ENCODE results near the gene PRR29.
"Not testable (repeated sequence)": the region's sequence is repeated elsewhere in the genome, so short reads cannot be mapped to it uniquely, and the experiment has no call there.

The PRR29 gene

DNA sequence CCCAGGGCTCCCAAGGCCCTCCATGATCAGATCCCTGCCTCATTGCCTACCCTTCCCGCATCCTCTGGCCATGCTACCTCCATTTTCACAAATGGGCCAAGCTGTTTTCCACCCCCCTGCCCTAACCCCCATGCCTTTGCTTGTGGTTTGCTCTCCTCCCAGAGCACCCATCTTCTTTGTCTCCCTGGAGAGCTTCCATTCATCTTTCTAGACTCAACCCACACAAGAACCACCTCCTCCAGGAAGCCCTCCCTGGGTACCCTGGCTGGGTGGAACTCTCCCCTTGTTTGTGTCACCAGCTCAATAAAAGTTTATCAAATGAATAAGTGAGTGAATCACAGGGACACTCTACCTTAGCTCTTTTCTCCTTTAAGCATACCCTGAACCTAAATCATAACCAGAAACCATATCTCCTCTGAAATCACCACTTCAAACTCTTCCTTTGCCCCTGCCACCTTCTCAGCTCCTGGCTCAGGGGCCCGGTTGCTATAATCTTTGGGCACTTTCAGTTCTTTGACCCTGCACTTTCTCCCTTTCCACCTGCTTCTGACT is 22.5 kb upstream of the PRR29 start:
- no peak for DNase-seq

DNA sequence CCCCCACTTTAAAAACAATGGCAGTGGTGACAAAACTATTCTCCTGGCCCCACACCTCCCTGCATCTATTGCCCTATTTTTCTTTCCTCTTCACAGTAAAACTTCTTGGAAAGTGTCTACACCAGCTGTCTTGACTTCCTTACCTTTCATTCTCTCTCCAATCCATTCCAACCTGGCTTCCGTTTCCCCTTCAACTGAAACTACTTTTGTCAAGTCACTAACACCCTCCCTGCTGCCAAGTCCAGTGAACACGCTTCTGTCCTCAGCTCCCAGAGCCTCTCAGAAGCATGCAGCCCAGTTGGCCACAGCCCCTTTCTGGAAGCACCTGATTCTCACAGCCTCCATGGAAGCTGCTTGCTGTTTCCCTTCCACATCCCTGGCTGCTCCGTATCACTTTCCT is 21.4 kb upstream of the PRR29 start:
- DNase-seq, result no peak

DNA sequence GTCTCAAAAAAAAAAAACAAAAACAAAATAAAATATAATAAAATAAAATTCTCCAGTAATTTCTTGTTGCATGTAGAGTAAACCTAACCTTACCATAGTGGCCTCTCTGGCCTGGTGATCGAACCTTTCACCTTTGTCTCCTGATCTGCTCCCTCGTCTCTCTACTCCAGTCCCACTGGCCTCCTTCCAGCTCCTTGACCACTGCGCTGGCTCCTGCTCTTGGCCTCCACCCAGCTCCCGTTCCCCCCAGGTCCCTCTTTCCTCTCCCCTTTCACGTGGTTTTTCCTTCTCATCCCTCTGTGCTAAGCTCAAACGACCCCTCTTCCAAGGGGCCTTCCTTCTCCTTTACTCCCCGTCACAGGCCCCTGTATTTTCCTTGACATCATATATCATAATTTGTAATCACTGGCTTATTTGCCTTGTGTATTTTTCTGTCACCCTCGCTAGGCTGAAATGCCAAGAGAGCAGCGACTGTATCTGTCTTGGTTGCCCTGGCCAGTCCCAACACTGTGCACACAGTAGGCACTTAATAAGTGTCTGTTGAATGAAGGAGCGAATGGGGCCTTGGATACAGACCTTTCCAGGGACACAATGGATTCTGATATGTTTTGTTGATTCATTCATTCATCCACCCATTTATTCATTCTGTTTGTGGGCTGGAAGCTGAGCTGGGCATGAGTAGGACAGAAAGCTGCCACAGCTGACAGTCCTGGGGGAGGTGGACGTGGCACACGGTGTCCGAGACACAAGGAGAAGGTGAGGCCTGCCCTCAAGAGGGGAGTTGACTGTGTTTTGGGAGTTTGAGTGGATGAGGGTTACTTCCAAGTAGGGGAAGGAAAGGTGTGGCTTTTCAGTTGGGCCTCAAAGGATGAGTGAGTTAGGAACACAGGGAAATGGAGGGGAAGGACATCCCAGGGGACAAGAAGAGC is 19.6 kb upstream of the PRR29 start:
- no peak for DNase-seq

DNA sequence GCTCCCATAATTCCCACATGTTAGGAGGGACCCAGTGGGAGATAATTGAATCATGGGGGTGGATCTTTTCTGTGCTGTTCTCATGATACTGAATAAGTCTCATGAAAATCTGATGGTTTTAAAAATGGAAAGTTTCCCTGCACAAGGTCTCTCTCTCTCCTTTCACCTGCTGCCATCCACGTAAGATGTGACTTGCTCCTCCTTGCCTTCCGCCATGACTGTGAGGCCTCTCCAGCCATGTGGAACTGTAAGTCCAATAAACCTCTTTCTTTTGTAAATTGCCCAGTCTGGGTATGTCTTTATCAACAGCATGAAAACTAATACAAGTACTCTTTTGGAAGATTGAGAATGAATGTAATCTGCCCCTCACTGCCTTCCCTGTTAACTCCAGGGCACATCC is 15.5 kb upstream of the PRR29 start:
- DNase-seq, result not testable (repeated sequence)

DNA sequence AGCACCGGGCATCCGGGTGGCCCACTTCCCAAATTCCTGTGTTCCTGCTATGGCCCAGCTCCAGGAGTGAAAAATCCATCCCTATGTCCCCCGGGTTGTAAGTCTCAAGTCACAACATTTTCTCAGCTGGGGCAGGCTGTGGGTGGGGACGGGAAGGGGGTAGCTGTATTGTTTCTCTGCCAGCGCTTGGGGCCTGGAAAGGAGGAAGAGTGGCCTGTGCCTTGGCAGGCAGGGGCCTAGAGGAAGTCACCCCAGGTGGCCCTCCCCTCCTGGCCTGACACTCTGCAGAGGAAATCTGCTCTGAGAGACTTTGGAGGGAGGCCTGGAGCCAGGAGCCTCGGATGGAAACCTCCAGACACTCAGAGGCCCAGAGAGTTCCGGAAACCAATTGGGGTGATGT is 14.8 kb upstream of the PRR29 start:
- DNase-seq, result no peak

GRCh38 chr17:63984236-63984635 is 13.9 kb upstream of the PRR29 start:
- no peak for DNase-seq

GRCh38 chr17:63984651-63985386 is 13.3 kb upstream of the PRR29 start:
- DNase-seq, result peak; percentile 55

DNA sequence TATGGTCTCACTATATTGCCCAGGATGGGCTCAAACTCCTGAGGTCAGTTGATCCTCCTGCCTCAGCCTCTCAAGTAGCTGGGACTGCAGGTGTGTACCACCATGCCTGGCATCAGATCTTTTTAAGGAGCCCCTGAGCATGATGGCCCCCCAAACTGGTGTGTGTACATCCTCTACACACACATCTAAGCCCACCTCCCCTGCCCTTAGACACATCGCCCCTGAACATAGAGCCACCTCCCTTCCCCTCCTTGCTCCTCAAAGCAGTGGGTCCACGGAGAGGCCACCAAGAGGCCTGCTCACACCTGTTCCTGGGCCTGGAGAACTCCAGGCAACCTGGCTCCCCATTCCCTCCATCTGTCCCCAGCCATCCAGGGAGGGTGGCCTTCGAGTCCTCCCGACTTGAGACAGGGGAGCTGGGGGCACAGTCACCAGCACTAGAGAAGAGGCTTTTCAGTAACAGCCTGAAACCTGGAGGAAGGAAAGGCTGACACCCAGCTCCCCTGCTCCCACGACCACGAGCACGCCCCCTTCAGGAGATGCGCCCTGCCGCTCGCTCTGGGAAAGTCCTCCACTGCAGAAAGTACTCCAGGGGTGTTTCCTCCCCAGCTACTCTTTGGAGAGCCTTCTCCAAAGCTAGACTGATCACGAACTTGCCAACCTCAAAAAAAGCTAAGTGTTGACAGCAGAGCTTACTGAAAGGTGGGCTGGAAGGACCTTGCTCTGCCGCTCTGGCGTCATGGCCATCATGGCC is 12.6 kb upstream of the PRR29 start:
- DNase-seq, result no peak

DNA sequence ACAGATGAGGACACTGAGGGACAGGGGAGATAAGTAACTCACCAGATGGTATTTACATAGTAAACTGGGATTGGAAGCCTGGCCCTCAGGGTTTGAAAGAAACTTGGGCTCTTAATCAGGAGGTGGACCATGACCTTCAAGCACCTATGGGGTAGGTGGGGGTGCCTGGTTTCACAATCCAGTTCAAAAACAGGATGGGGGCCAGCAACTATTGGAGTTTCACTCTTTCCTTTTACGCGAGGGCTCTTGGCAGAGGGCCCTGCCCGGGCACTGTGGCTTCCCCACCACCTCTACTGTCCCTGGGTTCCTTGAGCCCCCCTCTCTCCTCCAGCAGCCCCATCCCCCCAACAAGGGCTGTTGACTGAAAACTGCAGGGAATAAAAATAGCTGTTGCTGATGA is 11.3 kb upstream of the PRR29 start:
- DNase-seq, result no peak

DNA sequence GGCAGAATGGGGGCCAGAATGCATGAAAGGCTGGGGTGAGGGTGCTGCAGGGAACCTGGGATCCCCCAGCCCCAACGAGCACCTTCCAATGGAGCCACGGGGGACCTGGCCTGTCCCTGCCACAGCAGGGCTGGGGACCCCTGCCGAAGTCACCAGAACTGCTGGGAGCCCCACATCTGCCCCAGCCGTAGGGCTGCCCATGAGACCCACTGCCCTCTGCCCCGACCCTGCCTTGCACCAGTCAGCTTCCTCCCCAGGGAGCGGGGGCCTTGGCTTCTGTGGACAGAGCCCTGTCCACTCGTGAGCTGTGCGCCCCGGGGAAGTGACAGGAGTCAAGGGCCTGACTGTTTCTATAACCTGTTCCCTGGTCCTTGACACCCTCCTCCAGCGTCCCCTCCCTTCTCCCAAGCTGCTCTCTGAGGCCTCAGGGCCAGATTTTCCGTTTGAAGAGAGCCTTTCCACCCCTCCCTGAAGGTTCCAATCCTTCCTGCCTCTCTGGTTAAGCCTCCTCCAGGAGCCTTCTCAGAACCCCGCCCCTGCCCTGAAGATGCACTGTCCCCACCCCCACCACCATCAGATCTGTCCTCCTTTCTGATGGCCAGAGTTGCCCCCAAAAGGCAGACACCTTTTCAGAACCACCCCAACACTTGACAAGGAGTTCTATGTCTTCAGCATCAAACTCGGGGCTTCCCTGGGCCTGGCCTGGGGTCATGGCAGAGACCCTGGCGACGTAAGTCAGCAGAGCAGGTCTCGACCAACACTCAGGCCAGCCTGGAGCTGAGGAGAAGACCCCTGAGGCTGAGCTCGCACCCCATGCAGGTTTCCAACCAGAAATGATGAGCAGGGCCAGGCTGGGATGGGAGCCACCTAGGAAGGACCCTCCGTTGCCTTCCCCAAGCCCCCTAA is 10.7 kb upstream of the PRR29 start:
- DNase-seq, result no peak

GRCh38 chr17:63988127-63988478 is 10.0 kb upstream of the PRR29 start:
- DNase-seq, result no peak

DNA sequence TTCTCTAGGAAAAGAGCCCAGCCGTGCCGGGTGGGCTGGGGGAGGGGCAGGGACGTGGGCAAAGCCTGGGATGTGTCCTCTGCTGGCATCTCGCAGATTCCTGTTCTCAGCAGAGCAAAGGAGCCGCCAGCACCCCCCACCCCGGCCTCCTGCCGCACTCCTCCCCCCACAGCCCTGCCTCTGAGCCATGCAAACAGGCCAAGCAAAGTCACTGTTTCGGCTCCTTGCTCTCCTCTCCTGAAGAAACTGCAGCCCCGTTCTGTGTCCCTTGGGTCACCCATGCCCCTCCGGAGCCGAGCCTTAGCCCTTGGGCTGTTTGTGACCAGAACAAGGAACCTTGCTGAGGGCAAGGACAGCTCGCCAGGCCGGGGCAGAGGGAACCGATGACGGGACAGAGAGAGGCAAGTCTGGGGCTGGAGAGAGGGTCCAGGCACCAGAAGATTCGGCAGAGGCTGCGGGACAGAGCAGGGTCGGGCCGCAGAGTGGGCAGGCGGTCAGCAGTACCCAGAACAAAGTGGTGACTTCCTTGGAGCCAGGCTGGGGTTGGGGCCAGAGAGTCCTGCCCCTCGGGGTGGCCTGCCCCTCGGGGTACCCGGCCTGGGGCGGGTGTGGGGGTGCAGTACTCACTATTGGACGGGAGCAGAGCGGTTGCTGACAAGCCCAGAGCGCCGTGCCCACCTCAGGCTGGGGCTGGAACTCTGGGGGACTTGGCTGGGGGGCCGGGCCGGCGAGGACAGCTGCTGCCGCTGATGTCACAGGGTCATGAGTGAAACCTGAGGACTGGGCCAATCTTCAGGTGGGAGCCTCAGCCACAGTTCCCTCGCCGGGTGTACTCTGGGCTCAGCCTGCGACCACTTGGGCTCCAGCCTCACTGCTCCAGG is 9.2 kb upstream of the PRR29 start:
- no peak for DNase-seq

GRCh38 chr17:63989622-63990345 is 8.4 kb upstream of the PRR29 start:
- no peak for DNase-seq

GRCh38 chr17:63991611-63992010 is 6.5 kb upstream of the PRR29 start:
- DNase-seq, result no peak

DNA sequence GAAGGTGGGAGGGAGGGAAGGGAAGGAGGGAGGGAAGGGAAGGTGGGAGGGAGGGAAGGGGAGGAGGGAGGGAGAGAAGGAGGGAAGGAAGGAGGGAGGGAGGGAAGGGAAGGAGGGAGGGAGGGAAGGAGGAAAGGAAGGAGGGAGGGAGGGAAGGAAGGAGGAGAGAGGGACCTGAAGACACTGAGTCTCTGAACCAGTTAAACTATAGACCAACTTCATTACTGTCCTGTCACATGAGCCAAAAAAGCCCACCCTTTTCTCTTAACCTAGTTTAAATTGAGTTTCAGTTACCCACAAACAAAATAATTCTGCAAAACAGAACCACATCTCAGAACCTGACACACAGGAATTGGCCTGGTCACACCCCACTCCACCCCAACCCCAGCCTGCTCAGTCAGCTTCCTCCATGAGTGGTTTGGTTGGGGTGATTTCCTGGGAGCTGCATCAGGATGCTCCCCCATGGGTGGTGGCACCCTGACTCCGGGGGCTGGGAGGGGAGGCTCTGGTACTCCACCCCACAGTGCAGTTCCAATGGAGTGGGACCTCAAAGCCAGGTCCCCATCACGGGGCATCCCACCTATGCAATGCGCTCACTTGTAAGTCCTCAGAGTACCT is 4.7 kb upstream of the PRR29 start:
- DNase-seq, result no peak

DNA sequence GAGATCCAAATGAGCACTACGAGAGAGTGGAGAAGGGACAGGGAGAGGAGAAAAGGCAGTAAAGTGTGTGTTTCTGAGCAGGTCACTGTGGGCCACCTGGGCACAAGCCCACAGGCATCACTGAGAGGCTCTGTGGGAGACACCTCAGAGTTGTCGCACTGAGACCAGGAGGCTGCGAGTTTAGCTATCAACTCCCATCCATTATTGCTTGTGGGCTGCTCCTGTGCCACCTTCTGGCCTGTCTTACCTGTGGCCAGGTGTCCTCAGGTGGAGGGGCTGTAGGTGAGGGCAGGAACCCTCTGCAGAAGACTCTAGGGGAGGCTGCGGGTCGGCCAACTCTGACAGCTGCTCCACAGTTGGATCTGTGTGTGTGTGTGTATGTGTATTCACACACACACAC is 2.5 kb upstream of the PRR29 start:
- DNase-seq, result no peak

- no peak for DNase-seq
Observed at GRCh38 chr17:63996430-63997182, 1.5 kb upstream of the PRR29 start.

GRCh38 chr17:63997341-63998048 is 656 bp upstream of the PRR29 start:
- no peak for DNase-seq

All from stimulated activated CD4-positive, alpha-beta T cell treated with anti-CD3 and anti-CD28 coated beads, Interleukin-1b, Interleukin-23, amount 100 ng/mL, for 48 hours (primary cell).